Inflammatory macrophage treated with lipopolysaccharide for 1 hour (primary cell): ENCODE data around the gene CRMP1.
"Not testable (repeated sequence)": the region's sequence is repeated elsewhere in the genome, so short reads cannot be mapped to it uniquely, and the experiment has no call there.

ENCODE experiments used
- DNase-seq, 2 donors: peaks; one replicate each; pipeline ENCODE4 v3.0.0-alpha.2; 2020 to 2022

Gene CRMP1

GRCh38 chr4:5887361-5888221 lies 5.3 kb downstream of the CRMP1 start:
- DNase-seq = no peak

GRCh38 chr4:5887011-5887360 lies 5.9 kb downstream of the CRMP1 start:
- no peak for DNase-seq

GRCh38 chr4:5885733-5886132 lies 7.2 kb downstream of the CRMP1 start:
- DNase-seq = no peak

GRCh38 chr4:5884796-5885195 lies 8.1 kb downstream of the CRMP1 start:
- DNase-seq = no peak

- no peak for DNase-seq
Observed at GRCh38 chr4:5883916-5884315, 9.0 kb downstream of the CRMP1 start.

- DNase-seq = no peak
Observed at GRCh38 chr4:5882947-5883346, 9.9 kb downstream of the CRMP1 start.

GRCh38 chr4:5881340-5881739 lies 11.5 kb downstream of the CRMP1 start:
- no peak for DNase-seq

GRCh38 chr4:5878359-5878758 lies 14.5 kb downstream of the CRMP1 start:
- no peak for DNase-seq

GRCh38 chr4:5877392-5877791 lies 15.5 kb downstream of the CRMP1 start:
- no peak for DNase-seq

- no peak for DNase-seq
Observed at GRCh38 chr4:5874811-5875449, 18.0 kb downstream of the CRMP1 start.

- no peak for DNase-seq
Observed at GRCh38 chr4:5870701-5871100, 22.2 kb downstream of the CRMP1 start.

GRCh38 chr4:5869966-5870619 lies 22.8 kb downstream of the CRMP1 start:
- no peak for DNase-seq

GRCh38 chr4:5867866-5868265 lies 25.0 kb downstream of the CRMP1 start:
- no peak for DNase-seq

GRCh38 chr4:5866841-5867813 lies 25.8 kb downstream of the CRMP1 start:
- no peak for DNase-seq

- DNase-seq = no peak
Observed at GRCh38 chr4:5865896-5866599, 26.8 kb downstream of the CRMP1 start.

GRCh38 chr4:5863461-5864113 lies 29.3 kb downstream of the CRMP1 start:
- DNase-seq = no peak

- no peak for DNase-seq
Observed at GRCh38 chr4:5858020-5858769, 34.7 kb downstream of the CRMP1 start.

GRCh38 chr4:5857199-5857598 lies 35.7 kb downstream of the CRMP1 start:
- DNase-seq = no peak

- DNase-seq = not testable (repeated sequence)
Observed at GRCh38 chr4:5856362-5856761, 36.5 kb downstream of the CRMP1 start.

GRCh38 chr4:5854929-5855328 lies 38.0 kb downstream of the CRMP1 start:
- no peak for DNase-seq
